Measurements from ENCODE around the gene RAD23B. TPM values are rescaled to one million over a fixed set of nuclear protein-coding genes. Genes with fewer than 3 reads are reported as not detected.

Gene RAD23B
- polyA plus RNA-seq, 2 donors = 38.6 to 58.2 TPM

DNA sequence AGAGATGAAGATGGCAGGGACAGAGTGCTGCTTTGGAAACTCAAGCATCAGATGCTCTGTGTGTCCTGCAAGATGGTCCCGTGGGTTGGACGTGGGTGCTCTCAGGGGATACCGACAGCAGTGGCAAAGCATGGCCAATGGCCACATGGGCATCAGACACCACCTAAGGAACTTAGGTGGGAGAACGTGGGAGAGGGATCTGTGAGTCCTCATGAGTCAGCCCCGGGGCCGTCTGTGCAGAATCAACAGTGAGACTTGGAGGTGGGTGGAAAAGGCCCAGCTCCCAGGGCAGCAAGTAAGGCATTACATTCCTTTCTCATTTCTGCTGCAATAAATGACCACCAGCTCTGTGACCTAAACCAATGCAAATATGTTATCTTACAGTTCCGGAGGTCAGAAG, 77.0 kb downstream of the RAD23B start:
- no peaks in the 10 kb centered on the region for H3K4me1 ChIP-seq (ENCODE audit: control insufficient read depth in 2 of 2, insufficient read depth in 2 of 2, low read length in 1 of 2)
- H3K9me3 ChIP-seq (ENCODE audit: control insufficient read depth in 2 of 2, insufficient read depth in 1 of 2, low read depth in 1 of 2, low read length in 1 of 2) = no peaks in the 10 kb centered on the region
- no peaks in the 10 kb centered on the region for H3K36me3 ChIP-seq (ENCODE audit: control insufficient read depth in 2 of 2, insufficient read depth in 2 of 2, low read length in 1 of 2)
- H3K27ac ChIP-seq (ENCODE audit: low read depth in 2 of 2, low read length in 1 of 2) = no peak overlapping the region
- WGBS, 2 donors = 77 to 82% methylated on average over 7 of the region's 7 CpGs
- H3K4me3 ChIP-seq (ENCODE audit: low read depth in 1 of 2, low read length in 2 of 2) = no peak overlapping the region
- no peaks in the 10 kb centered on the region for H3K27me3 ChIP-seq (ENCODE audit: control insufficient read depth in 1 of 2, insufficient read depth in 2 of 2, low read length in 2 of 2)

DNA sequence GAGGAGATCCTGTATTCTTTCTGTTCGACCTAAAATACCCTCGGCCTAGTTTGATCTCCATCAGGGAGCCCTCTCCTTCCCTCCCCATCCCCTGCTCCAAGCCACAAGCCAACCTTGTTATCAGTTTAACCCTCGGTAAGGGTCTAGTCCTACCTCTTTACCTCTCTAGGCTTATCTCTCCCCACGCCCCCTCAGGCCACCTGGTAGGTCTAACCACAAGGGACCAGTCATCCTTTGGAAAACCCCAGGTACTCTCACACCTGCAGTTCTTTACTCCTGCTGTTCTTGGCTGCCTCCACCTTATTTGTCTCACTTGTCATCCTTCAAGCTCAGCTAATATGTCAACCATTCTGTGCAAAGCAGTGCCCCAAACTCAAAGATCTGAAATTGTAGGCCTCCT, 78.7 kb downstream of the RAD23B start:
- no peaks in the 10 kb centered on the region for H3K36me3 ChIP-seq (ENCODE audit: control insufficient read depth in 2 of 2, insufficient read depth in 2 of 2, low read length in 1 of 2)
- H3K27me3 ChIP-seq (ENCODE audit: control insufficient read depth in 1 of 2, insufficient read depth in 2 of 2, low read length in 2 of 2) = no peaks in the 10 kb centered on the region
- H3K27ac ChIP-seq (ENCODE audit: low read depth in 2 of 2, low read length in 1 of 2) = no peak overlapping the region
- H3K4me3 ChIP-seq (ENCODE audit: low read depth in 1 of 2, low read length in 2 of 2) = no peak overlapping the region
- H3K4me1 ChIP-seq (ENCODE audit: control insufficient read depth in 2 of 2, insufficient read depth in 2 of 2, low read length in 1 of 2) = no peaks in the 10 kb centered on the region
- H3K9me3 ChIP-seq (ENCODE audit: control insufficient read depth in 2 of 2, insufficient read depth in 1 of 2, low read depth in 1 of 2, low read length in 1 of 2) = no peaks in the 10 kb centered on the region
- WGBS, 2 donors = 72 to 78% methylated on average over 4 of the region's 4 CpGs

DNA sequence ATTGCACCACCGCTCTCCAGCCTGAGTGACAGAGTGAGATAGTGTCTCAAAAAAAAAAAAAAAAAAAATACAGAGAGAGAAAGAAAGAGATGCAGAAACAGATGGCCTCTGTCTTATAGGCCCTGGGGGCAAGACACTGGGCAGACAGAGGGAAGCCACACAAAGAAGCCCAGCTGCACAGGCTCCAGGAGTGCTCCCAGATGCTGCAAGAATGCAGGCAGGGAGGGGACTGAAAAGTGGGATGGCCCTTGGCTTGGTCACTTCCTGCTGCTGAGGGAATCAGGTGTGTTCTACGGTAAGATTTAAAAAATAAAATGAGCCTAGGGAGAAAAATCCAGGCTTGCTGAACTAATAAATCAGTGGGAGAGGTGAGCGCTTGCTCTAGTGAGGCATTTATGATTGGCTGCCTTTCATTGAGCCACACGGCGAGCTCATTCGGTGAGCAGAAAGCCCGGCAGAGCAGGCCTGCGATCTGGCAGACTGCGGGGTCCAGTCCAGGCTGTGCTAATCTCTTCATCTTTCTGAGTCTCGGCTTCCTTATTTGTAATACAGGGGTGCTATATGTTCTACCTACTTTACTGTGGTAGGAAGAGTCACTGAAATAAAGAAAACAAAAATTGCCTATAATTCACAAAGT, 80.6 kb downstream of the RAD23B start:
- 76 to 80% methylated on average over 10 of the region's 10 CpGs for WGBS, 2 donors

DNA sequence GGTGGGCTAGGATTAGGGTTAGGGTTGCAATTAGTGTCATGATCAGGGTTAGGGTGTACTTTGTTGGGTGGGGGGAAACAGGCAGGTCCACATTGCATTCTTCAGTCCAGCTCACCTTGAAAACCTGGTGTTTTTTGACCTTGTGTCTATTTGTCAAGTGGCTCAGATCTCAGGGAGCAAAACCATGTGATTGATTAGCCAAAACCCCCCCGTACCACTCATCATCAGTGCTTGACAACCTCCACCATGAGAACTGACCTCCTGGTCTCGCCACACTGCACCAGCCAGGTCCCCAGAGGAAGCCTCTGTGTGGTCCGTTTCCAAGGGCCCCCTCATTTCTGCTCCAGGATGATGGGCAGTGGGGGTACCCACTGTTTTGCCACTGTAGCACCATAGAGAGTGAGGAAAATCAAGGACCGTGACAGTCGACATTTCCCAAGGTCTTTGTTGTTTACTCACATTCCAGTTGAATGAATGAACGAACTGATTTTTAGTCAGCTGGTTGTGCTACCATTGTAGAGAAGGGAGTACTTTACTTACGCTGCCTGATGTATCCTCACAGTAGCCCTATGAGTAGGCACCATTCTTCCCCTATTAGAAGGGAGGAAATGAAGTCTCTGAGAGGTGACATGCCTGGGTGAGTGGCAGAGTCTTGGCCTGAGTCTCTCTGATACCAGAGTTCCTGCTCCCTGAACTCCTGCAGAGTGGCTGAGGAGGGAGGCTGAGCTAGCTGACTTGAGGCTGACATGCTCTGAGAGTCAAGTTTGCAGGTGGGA, 84.8 kb downstream of the RAD23B start:
- H3K9me3 ChIP-seq (ENCODE audit: control insufficient read depth in 2 of 2, insufficient read depth in 1 of 2, low read depth in 1 of 2, low read length in 1 of 2) = no peaks in the 10 kb centered on the region
- H3K4me3 ChIP-seq (ENCODE audit: low read depth in 1 of 2, low read length in 2 of 2) = no peak overlapping the region
- no peaks in the 10 kb centered on the region for H3K36me3 ChIP-seq (ENCODE audit: control insufficient read depth in 2 of 2, insufficient read depth in 2 of 2, low read length in 1 of 2)
- H3K4me1 ChIP-seq (ENCODE audit: control insufficient read depth in 2 of 2, insufficient read depth in 2 of 2, low read length in 1 of 2) = no peaks in the 10 kb centered on the region
- H3K27me3 ChIP-seq (ENCODE audit: control insufficient read depth in 1 of 2, insufficient read depth in 2 of 2, low read length in 2 of 2) = no peaks in the 10 kb centered on the region
- no peak overlapping the region for H3K27ac ChIP-seq (ENCODE audit: low read depth in 2 of 2, low read length in 1 of 2)
- 70 to 74% methylated on average over 7 of the region's 7 CpGs for WGBS, 2 donors

More for the DNA sequence above, 80.6 kb downstream of the RAD23B start:
- H3K9me3 ChIP-seq (ENCODE audit: control insufficient read depth in 2 of 2, insufficient read depth in 1 of 2, low read depth in 1 of 2, low read length in 1 of 2) = no peaks in the 10 kb centered on the region
- no peaks in the 10 kb centered on the region for H3K36me3 ChIP-seq (ENCODE audit: control insufficient read depth in 2 of 2, insufficient read depth in 2 of 2, low read length in 1 of 2)
- no peak overlapping the region for H3K27ac ChIP-seq (ENCODE audit: low read depth in 2 of 2, low read length in 1 of 2)
- H3K27me3 ChIP-seq (ENCODE audit: control insufficient read depth in 1 of 2, insufficient read depth in 2 of 2, low read length in 2 of 2) = no peaks in the 10 kb centered on the region
- no peak overlapping the region for H3K4me3 ChIP-seq (ENCODE audit: low read depth in 1 of 2, low read length in 2 of 2)
- H3K4me1 ChIP-seq (ENCODE audit: control insufficient read depth in 2 of 2, insufficient read depth in 2 of 2, low read length in 1 of 2) = no peaks in the 10 kb centered on the region

DNA sequence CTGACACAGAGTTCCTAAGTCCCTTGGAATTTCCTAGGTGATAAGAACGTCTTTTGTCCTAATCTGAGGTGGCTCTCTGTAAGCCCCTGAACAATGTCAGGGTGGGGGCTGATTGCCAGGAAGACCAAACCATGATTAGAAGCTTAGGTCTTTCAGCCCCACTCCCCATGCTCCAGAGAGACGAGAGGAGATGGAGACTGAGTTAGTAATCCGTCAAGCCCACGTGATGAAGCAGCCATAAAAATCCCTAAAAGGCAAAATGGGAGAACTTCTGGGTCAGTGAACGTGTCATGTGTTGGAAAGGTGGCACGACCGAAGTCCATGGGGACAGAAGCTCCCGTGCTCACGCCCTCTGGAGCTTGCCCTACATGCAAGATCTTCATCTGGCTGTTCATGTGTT, 85.6 kb downstream of the RAD23B start:
- no peaks in the 10 kb centered on the region for H3K9me3 ChIP-seq (ENCODE audit: control insufficient read depth in 2 of 2, insufficient read depth in 1 of 2, low read depth in 1 of 2, low read length in 1 of 2)
- no peak overlapping the region for H3K27ac ChIP-seq (ENCODE audit: low read depth in 2 of 2, low read length in 1 of 2)
- H3K4me1 ChIP-seq (ENCODE audit: control insufficient read depth in 2 of 2, insufficient read depth in 2 of 2, low read length in 1 of 2) = no peaks in the 10 kb centered on the region
- H3K4me3 ChIP-seq (ENCODE audit: low read depth in 1 of 2, low read length in 2 of 2) = no peak overlapping the region
- no peaks in the 10 kb centered on the region for H3K36me3 ChIP-seq (ENCODE audit: control insufficient read depth in 2 of 2, insufficient read depth in 2 of 2, low read length in 1 of 2)
- 69 to 83% methylated on average over 9 of the region's 9 CpGs for WGBS, 2 donors
- H3K27me3 ChIP-seq (ENCODE audit: control insufficient read depth in 1 of 2, insufficient read depth in 2 of 2, low read length in 2 of 2) = no peaks in the 10 kb centered on the region

DNA sequence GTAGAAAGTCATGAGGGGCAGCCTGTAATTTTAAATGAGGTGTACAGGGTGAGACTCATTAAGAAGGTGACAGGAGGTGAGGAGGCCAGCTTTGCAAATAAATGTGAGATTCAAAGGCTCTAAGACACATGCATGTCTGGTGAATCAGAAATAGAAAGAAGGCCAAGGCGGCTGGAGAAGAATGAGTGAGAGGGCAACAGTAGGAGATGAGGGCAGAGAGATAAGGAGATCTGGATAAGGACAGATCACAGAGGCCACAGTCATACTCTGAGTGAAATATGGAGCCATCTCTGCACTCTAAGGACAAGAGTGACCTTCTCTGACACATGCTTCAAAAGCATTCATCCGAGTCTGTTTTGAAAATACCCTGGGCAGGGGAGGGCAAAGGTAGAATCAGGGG, 90.7 kb downstream of the RAD23B start:
- no peak overlapping the region for H3K27ac ChIP-seq (ENCODE audit: low read depth in 2 of 2, low read length in 1 of 2)
- no peaks in the 10 kb centered on the region for H3K9me3 ChIP-seq (ENCODE audit: control insufficient read depth in 2 of 2, insufficient read depth in 1 of 2, low read depth in 1 of 2, low read length in 1 of 2)
- H3K4me3 ChIP-seq (ENCODE audit: low read depth in 1 of 2, low read length in 2 of 2) = no peak overlapping the region
- 69 to 76% methylated on average over 2 of the region's 2 CpGs for WGBS, 2 donors
- no peaks in the 10 kb centered on the region for H3K36me3 ChIP-seq (ENCODE audit: control insufficient read depth in 2 of 2, insufficient read depth in 2 of 2, low read length in 1 of 2)
- H3K4me1 ChIP-seq (ENCODE audit: control insufficient read depth in 2 of 2, insufficient read depth in 2 of 2, low read length in 1 of 2) = no peaks in the 10 kb centered on the region
- H3K27me3 ChIP-seq (ENCODE audit: control insufficient read depth in 1 of 2, insufficient read depth in 2 of 2, low read length in 2 of 2) = no peaks in the 10 kb centered on the region

DNA sequence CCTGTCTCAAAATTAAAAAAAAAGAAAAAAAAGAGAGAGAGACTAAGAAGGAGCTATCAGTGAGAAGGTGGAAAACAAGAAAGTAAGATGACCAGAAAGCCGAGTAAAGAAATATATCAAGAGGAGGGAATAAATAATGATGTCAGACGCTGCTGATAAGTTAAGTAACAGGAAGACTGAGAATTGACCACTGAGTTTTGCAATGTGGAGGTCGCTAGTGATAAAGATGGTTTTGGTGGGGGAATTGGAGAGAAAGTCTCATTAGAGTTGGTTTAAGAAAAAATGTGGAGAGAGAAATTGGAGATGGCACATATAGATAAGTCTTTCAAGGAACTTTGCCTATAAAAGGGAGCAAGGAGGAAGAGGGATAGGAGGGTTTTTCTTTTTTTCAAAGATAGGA, 91.9 kb downstream of the RAD23B start:
- no peaks in the 10 kb centered on the region for H3K9me3 ChIP-seq (ENCODE audit: control insufficient read depth in 2 of 2, insufficient read depth in 1 of 2, low read depth in 1 of 2, low read length in 1 of 2)
- no peaks in the 10 kb centered on the region for H3K36me3 ChIP-seq (ENCODE audit: control insufficient read depth in 2 of 2, insufficient read depth in 2 of 2, low read length in 1 of 2)
- no peaks in the 10 kb centered on the region for H3K27me3 ChIP-seq (ENCODE audit: control insufficient read depth in 1 of 2, insufficient read depth in 2 of 2, low read length in 2 of 2)
- WGBS, 2 donors = 58 to 68% methylated on average over 3 of the region's 3 CpGs
- H3K4me1 ChIP-seq (ENCODE audit: control insufficient read depth in 2 of 2, insufficient read depth in 2 of 2, low read length in 1 of 2) = no peaks in the 10 kb centered on the region
- no peak overlapping the region for H3K4me3 ChIP-seq (ENCODE audit: low read depth in 1 of 2, low read length in 2 of 2)
- no peak overlapping the region for H3K27ac ChIP-seq (ENCODE audit: low read depth in 2 of 2, low read length in 1 of 2)

DNA sequence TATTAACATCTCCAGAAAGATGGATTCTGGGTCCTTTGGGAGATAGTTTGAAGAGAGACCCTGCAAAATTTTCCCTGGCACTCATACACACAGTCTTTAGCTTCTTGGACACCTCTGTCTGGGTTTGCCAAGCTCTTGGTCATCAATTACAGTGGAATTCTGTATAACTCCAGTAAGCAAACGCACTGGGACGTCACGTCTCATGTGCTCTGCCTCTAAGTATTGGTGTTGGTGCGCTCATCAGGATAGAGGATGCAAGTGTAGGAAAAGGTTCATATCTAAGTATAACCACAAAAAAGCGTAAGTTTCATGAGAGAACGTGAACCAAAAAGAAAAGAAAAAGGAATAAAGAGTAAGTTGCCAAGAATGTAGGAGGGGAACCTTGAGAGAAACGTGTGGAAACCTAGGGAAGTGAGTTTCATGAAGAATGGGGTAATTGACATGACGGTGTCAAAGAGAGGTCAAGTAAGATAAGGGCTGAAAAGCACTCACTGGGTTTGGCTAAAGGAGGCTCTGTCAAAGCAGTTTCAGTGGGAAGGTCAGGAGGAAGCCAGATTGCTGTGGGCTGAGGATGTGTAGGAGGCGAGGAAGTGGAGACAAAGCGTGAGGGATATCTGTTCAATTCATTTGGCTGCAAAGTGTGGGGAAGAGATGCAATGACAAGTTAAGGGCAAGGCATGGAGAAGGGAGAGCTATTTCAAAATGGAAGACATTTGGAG, 92.7 kb downstream of the RAD23B start:
- no peak overlapping the region for H3K4me3 ChIP-seq (ENCODE audit: low read depth in 1 of 2, low read length in 2 of 2)
- H3K36me3 ChIP-seq (ENCODE audit: control insufficient read depth in 2 of 2, insufficient read depth in 2 of 2, low read length in 1 of 2) = no peaks in the 10 kb centered on the region
- WGBS, 2 donors = 54 to 68% methylated on average over 10 of the region's 10 CpGs
- no peaks in the 10 kb centered on the region for H3K4me1 ChIP-seq (ENCODE audit: control insufficient read depth in 2 of 2, insufficient read depth in 2 of 2, low read length in 1 of 2)
- no peaks in the 10 kb centered on the region for H3K9me3 ChIP-seq (ENCODE audit: control insufficient read depth in 2 of 2, insufficient read depth in 1 of 2, low read depth in 1 of 2, low read length in 1 of 2)
- H3K27me3 ChIP-seq (ENCODE audit: control insufficient read depth in 1 of 2, insufficient read depth in 2 of 2, low read length in 2 of 2) = no peaks in the 10 kb centered on the region
- no peak overlapping the region for H3K27ac ChIP-seq (ENCODE audit: low read depth in 2 of 2, low read length in 1 of 2)

DNA sequence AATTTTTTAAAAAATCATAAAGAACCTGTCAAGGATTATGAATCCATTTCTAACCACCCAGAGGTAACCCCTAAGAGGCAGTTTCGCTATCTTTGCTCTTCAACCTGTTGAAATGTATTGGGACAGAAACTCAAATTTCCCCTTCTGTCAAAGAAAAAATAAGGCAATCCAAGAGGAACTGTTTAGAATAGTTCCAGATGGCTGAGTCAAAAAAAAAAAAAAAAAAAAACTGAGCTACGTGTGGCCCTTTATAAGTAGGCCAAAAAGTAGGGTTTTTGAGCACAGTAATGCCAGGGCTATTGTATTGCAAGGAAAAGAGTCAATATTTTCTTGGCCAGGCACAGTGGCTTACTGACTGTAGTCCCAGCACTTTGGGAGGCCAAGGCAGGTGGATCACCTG, 94.9 kb downstream of the RAD23B start:
- 69 to 71% methylated on average over 2 of the region's 2 CpGs for WGBS, 2 donors
- no peaks in the 10 kb centered on the region for H3K9me3 ChIP-seq (ENCODE audit: control insufficient read depth in 2 of 2, insufficient read depth in 1 of 2, low read depth in 1 of 2, low read length in 1 of 2)
- no peaks in the 10 kb centered on the region for H3K4me1 ChIP-seq (ENCODE audit: control insufficient read depth in 2 of 2, insufficient read depth in 2 of 2, low read length in 1 of 2)
- no peak overlapping the region for H3K4me3 ChIP-seq (ENCODE audit: low read depth in 1 of 2, low read length in 2 of 2)
- no peaks in the 10 kb centered on the region for H3K36me3 ChIP-seq (ENCODE audit: control insufficient read depth in 2 of 2, insufficient read depth in 2 of 2, low read length in 1 of 2)
- H3K27ac ChIP-seq (ENCODE audit: low read depth in 2 of 2, low read length in 1 of 2) = no peak overlapping the region
- no peaks in the 10 kb centered on the region for H3K27me3 ChIP-seq (ENCODE audit: control insufficient read depth in 1 of 2, insufficient read depth in 2 of 2, low read length in 2 of 2)
